ENCODE results near the gene CHCT1.

CHCT1 gene

DNA sequence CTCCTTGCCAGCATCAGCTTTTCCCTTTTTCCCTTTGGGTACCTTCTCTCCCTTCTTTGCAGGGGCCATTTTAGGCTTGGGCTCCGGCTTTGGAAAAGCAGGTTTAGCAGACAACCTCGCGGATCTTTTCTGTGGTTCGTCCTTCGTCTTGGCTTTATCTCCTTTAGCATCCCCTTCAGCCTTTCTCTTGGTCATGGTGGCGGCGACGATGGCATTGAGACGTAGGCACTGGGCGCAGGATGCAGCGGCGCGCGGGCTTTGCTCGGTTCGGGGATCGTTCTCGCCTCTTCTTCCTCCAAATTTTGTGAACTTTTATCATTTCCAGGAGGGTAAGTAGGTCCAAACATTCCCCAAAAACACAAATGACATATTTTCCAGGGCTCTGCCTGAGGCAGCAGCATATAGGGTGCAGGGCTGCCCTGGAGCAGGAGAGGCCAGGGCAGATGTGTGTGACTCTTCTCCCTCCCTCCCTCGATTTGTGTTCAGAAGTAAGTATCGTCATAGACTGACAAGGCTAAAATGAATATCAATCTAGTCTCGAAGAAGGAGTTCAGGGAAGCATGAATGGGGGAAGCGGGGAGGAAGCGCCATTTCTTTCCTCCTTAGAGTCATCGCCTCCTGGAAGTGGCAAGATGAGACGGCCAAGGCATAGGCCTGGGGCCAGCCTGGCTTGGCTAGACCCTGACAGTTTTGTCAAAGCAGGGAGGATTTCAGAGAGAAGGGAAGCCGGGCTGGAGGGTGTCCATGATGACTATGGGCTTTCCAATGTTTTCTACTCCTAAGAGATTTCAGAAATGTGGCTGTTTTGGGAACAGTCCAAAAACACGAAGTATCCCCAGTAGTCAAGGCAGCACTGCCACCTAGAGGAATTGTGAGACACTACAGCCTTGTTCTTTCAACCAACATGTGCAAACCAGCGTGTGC is 13.2 kb downstream of the CHCT1 start:
- DNase-seq (ENCODE audit: low read depth) = peak; percentile 93
- TF ChIP-seq, protein P1, sequence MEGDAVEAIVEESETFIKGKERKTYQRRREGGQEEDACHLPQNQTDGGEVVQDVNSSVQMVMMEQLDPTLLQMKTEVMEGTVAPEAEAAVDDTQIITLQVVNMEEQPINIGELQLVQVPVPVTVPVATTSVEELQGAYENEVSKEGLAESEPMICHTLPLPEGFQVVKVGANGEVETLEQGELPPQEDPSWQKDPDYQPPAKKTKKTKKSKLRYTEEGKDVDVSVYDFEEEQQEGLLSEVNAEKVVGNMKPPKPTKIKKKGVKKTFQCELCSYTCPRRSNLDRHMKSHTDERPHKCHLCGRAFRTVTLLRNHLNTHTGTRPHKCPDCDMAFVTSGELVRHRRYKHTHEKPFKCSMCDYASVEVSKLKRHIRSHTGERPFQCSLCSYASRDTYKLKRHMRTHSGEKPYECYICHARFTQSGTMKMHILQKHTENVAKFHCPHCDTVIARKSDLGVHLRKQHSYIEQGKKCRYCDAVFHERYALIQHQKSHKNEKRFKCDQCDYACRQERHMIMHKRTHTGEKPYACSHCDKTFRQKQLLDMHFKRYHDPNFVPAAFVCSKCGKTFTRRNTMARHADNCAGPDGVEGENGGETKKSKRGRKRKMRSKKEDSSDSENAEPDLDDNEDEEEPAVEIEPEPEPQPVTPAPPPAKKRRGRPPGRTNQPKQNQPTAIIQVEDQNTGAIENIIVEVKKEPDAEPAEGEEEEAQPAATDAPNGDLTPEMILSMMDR (conservative IDR thresholded peaks at IDR 0.05; ENCODE audit: low read depth, low read length) = peak; percentile 93
- no peak overlapping the region for H3K4me3 ChIP-seq (ENCODE audit: low read depth, low read length)

DNA sequence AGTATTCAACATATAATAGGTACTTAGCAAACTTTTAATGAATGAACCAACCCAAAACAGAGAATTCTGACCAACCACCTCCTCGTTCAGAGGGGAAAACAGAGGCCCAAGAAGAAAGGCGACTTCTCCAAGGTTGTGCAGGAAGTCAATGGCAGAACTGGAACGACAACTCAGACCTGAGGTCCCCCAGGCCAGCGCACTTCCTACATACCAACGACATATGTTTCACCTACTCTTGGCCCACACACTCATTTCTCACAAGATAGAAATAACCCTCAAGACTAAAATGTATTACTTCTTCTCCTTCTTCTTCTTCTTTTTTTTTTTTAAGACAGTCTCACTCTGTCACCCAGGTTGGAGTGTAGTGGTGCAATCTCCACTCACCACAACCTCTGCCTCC is 14.4 kb downstream of the CHCT1 start:
- H3K4me3 ChIP-seq (ENCODE audit: low read depth, low read length) = no peak overlapping the region
- DNase-seq (ENCODE audit: low read depth) = no peak
- TF ChIP-seq, protein P1 (conservative IDR thresholded peaks at IDR 0.05; ENCODE audit: low read depth, low read length) = no peak

DNA sequence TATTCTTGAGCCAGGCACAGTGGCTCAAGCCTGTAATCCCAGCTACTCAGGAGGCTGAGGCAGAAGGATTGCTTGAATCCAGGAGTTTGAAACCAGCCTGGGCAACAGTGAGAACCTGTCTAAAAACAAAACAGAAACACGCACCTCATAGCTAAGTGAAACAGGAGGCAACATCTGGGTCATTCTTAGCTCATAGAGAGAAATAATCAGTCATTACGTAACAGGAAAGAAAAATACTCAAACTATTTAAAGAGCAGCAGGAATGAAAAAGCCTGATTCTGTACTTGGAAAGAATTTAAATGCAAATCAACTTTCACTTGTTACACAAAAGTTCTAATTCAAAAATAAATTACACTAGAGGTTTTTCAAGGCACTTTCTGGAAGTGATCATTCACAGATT is 17.2 kb downstream of the CHCT1 start:
- peak; percentile 75 for DNase-seq (ENCODE audit: low read depth)
- TF ChIP-seq, protein P1 (conservative IDR thresholded peaks at IDR 0.05; ENCODE audit: low read depth, low read length) = no peak
- no peak overlapping the region for H3K4me3 ChIP-seq (ENCODE audit: low read depth, low read length)

DNA sequence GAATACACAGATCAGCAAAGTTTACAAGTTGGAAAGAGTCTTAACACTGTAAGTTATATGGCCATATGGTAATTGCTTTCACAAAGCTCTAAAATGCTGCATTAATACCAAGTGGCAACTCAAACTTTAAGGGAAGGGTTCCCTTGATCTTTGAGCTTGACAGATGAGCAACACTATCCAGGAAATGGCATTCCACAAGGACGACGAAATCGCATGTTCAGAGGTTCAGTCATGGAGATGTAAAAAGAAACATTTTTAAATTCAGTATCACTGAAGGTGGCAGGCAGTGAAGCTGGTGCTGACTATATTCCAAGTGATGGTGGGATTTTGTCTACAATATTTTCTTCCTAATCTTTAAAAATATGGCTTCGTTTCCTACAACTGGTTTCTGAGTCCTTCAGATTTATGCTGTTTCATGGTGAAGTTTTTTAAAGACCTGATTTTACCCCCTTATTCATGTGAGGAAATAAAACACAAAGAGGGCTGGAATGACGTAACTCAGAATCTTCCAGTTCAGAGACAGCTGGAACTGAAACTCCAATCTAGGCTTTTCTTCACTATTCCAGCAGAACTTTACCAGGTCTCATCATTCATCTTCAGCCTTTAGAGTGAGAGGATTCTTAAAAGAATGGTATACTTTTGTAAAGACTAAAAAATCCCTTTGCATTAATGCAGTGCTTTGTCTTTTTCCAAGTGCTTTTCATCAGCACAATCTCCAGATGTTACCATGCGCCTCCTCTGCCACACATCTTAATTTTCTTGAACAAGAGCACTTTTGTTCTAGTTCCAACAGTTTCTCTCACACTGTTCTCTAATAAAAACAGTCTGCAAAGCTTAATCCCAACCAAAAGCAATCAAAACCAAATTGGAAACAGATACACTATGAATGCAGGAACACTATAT is 20.2 kb downstream of the CHCT1 start:
- TF ChIP-seq, protein P1 (conservative IDR thresholded peaks at IDR 0.05; ENCODE audit: low read depth, low read length) = no peak
- no peak overlapping the region for H3K4me3 ChIP-seq (ENCODE audit: low read depth, low read length)
- DNase-seq (ENCODE audit: low read depth) = peak; percentile 50

DNA sequence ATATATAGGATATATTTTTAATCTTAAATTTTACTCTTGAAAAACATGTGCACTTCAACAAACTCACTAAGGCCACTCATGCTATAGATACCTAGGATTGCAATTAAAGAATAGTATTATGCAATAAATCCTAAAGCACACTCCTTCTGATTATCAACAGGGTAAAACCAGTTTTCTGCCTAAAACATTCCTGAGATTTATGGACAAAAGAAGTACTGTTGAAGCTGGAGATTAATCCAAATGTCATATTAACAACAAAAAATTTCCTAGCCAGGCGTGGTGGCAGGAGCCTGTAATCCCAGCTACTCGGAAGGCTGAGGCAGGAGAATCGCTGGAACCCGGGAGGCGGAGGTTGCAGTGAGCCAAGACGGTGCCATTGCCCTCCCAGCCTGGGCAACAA is 21.4 kb downstream of the CHCT1 start:
- DNase-seq (ENCODE audit: low read depth) = no peak
- TF ChIP-seq, protein P1 (conservative IDR thresholded peaks at IDR 0.05; ENCODE audit: low read depth, low read length) = no peak
- H3K4me3 ChIP-seq (ENCODE audit: low read depth, low read length) = no peak overlapping the region

DNA sequence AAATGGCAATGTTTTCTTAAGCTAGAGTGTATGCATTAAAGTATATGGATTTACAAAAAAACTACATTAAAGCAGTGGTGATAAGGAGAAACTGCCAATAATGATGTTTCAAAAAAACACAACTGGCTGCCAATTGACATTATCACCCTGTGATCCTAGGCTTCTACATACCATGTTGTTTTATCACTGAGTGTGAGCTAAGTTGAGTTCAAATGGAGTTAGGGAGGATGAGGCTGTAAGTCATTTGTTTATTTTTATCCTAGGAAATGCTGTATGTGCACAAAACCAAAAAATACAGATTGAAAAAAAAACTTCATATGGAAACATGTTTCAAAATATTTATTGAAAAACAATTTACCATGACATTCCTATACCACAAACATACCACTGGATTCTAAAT is 22.9 kb downstream of the CHCT1 start:
- DNase-seq (ENCODE audit: low read depth) = no peak
- TF ChIP-seq, protein P1 (conservative IDR thresholded peaks at IDR 0.05; ENCODE audit: low read depth, low read length) = no peak
- H3K4me3 ChIP-seq (ENCODE audit: low read depth, low read length) = no peak overlapping the region
